SK-N-SH (cell line): Measurements from ENCODE around the gene POTEB3.
"Not testable (repeated sequence)": the region's sequence is repeated elsewhere in the genome, so short reads cannot be mapped to it uniquely, and the experiment has no call there.

Experiments used
- TAF1 ChIP-seq: IDR thresholded peaks from 2 replicates; pipeline ENCODE4 v1.6.1; 2012; ENCODE audit warnings: low read depth, mild to moderate bottlenecking, low read length, moderate library complexity, borderline replicate concordance
- TCF12 ChIP-seq: IDR thresholded peaks from 2 replicates; pipeline ENCODE4 v1.4.0; 2012
- TF ChIP-seq, protein P1 (sequence below): fragments of 200-600 bp; sonication (generic); IDR thresholded peaks from 2 replicates; pipeline ENCODE4 v1.6.1; 2017; ENCODE audit warnings: antibody characterized with exemption, mild to moderate bottlenecking, moderate library complexity
- TF ChIP-seq, protein P2 (sequence below): IDR thresholded peaks from 2 replicates; pipeline ENCODE4 v1.6.1; 2012; ENCODE audit warnings: mild to moderate bottlenecking, low read depth, low read length, moderate library complexity

DNA sequence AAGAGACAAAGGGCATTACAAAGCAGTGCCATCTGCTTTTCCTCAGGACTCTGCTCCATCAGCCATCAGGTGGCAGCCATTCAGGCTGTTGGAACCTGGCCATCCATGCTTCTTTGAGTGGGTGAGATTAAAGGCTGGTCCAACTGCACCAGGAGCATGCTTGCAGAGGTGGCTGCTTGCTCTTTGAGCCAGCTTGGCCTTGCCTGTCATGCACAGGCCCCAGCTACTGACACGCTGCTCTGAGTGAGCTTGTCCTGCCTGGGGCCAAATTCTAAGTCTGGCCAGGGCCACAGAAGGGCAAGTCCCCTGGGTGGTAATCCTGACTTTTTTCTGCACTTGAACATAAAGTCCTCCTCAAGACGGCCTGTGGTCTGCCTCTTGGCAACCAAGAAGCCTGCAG is 43.1 kb downstream of the POTEB3 start:
- TF ChIP-seq TAF1, TCF12: not testable (repeated sequence)
- TF ChIP-seq, protein P1, sequence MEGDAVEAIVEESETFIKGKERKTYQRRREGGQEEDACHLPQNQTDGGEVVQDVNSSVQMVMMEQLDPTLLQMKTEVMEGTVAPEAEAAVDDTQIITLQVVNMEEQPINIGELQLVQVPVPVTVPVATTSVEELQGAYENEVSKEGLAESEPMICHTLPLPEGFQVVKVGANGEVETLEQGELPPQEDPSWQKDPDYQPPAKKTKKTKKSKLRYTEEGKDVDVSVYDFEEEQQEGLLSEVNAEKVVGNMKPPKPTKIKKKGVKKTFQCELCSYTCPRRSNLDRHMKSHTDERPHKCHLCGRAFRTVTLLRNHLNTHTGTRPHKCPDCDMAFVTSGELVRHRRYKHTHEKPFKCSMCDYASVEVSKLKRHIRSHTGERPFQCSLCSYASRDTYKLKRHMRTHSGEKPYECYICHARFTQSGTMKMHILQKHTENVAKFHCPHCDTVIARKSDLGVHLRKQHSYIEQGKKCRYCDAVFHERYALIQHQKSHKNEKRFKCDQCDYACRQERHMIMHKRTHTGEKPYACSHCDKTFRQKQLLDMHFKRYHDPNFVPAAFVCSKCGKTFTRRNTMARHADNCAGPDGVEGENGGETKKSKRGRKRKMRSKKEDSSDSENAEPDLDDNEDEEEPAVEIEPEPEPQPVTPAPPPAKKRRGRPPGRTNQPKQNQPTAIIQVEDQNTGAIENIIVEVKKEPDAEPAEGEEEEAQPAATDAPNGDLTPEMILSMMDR, result not testable (repeated sequence)
- TF ChIP-seq, protein P2, sequence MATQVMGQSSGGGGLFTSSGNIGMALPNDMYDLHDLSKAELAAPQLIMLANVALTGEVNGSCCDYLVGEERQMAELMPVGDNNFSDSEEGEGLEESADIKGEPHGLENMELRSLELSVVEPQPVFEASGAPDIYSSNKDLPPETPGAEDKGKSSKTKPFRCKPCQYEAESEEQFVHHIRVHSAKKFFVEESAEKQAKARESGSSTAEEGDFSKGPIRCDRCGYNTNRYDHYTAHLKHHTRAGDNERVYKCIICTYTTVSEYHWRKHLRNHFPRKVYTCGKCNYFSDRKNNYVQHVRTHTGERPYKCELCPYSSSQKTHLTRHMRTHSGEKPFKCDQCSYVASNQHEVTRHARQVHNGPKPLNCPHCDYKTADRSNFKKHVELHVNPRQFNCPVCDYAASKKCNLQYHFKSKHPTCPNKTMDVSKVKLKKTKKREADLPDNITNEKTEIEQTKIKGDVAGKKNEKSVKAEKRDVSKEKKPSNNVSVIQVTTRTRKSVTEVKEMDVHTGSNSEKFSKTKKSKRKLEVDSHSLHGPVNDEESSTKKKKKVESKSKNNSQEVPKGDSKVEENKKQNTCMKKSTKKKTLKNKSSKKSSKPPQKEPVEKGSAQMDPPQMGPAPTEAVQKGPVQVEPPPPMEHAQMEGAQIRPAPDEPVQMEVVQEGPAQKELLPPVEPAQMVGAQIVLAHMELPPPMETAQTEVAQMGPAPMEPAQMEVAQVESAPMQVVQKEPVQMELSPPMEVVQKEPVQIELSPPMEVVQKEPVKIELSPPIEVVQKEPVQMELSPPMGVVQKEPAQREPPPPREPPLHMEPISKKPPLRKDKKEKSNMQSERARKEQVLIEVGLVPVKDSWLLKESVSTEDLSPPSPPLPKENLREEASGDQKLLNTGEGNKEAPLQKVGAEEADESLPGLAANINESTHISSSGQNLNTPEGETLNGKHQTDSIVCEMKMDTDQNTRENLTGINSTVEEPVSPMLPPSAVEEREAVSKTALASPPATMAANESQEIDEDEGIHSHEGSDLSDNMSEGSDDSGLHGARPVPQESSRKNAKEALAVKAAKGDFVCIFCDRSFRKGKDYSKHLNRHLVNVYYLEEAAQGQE, result not testable (repeated sequence)
